ENCODE data around the gene MCM5. TPM values are rescaled to one million over a fixed set of nuclear protein-coding genes. Genes with fewer than 3 reads are reported as not detected.

MCM5 gene
- total RNA-seq, 2 donors from 2014 or later: 155 to 179 TPM

DNA sequence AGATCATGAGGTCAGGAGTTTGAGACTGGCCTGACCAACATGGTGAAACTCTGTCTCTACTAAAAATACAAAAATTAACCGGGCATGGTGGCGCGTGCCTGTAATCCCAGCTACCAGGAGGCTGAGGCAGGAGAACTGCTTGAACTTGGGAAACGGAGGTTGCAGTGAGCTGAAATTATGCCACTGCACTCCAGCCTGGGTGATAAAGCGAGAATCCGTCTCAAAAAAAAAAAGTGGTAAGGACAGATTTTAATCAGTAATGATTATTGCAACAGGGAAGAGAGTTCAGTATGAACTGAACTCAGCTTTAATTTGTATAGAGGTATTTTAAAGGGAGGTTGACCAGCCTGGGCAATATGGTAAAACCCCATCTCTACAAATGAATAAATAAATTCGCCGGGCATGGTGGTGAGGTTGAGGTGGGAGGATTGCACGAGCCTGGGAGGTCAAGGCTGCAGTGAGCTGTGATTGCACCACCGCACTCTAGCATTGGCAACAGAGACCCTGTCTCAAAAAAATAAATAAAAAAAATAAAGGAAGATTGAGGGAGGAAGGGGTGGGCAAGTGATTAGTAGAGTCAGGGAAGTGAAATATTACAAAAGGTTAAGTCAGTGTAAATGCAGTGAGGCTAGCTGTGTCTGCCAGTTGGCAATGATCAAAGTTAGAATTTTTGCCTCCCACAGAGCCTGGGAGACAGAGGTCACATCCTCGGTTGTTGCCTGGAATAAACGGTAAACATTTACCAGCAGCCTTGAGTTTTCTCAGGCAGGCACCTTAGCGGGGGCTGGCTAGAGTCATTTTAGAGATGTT, 2.6 kb upstream of the MCM5 start:
- H3K27ac ChIP-seq (ENCODE audit: low read depth, low read length): peak overlapping the region; percentile 60
- no peak for DNase-seq

DNA sequence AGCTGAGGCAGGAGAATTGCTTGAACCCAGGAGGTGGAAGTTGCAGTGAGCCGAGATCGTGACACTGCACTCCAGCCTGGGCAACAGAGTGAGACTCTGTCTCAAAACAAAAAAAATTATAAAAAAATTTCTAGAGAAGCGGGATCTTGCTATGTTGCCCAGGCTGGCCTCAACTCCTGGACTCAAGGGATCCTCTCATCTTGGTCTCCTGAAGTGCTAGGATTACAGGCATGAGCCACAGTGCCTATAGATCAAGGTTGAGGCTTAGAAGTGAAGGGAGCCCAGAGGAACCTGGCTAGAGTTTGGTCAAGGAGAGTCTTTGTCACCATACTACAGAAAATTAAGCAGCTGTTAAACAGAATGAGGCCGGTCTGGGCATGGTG, 1.4 kb upstream of the MCM5 start:
- peaks cover 1% of the 10 kb centered on the region for H3K9me3 Mint-ChIP-seq
- H3K4me3 Mint-ChIP-seq: peak overlapping the region; percentile 95
- no peak overlapping the region for H3K27ac ChIP-seq (ENCODE audit: low read depth, low read length)
- H3K27ac Mint-ChIP-seq: no peak overlapping the region
- no peak overlapping the region for H3K4me3 ChIP-seq (ENCODE audit: low read length)
- H3K4me1 Mint-ChIP-seq: peaks cover 24% of the 10 kb centered on the region
- peaks cover 25% of the 10 kb centered on the region for H3K36me3 Mint-ChIP-seq (ENCODE audit: low read depth)
- DNase-seq: no peak
- H3K4me1 ChIP-seq (ENCODE audit: control insufficient read depth, insufficient read depth, low read length): peaks cover 10% of the 10 kb centered on the region
- TF ChIP-seq, protein P1, sequence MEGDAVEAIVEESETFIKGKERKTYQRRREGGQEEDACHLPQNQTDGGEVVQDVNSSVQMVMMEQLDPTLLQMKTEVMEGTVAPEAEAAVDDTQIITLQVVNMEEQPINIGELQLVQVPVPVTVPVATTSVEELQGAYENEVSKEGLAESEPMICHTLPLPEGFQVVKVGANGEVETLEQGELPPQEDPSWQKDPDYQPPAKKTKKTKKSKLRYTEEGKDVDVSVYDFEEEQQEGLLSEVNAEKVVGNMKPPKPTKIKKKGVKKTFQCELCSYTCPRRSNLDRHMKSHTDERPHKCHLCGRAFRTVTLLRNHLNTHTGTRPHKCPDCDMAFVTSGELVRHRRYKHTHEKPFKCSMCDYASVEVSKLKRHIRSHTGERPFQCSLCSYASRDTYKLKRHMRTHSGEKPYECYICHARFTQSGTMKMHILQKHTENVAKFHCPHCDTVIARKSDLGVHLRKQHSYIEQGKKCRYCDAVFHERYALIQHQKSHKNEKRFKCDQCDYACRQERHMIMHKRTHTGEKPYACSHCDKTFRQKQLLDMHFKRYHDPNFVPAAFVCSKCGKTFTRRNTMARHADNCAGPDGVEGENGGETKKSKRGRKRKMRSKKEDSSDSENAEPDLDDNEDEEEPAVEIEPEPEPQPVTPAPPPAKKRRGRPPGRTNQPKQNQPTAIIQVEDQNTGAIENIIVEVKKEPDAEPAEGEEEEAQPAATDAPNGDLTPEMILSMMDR (conservative IDR thresholded peaks at IDR 0.05): no peak
- WGBS, 2 experiments (ENCODE audit: insufficient coverage in 1 of 2, insufficient read length in 1 of 2): 94 to 99% methylated on average over 4 of the region's 4 CpGs
- H3K27me3 ChIP-seq (ENCODE audit: control insufficient read depth, insufficient read depth, low read length, poor library complexity, severe bottlenecking): no peaks in the 10 kb centered on the region
- no peaks in the 10 kb centered on the region for H3K27me3 Mint-ChIP-seq (ENCODE audit: insufficient read depth)
- peaks cover 17% of the 10 kb centered on the region for H3K36me3 ChIP-seq (ENCODE audit: control insufficient read depth, insufficient read depth, low read length)
- H3K9ac ChIP-seq (ENCODE audit: extremely low read depth, low read length, poor library complexity, severe bottlenecking): no peak overlapping the region
- H3K9me3 ChIP-seq (ENCODE audit: control insufficient read depth, low read length): no peaks in the 10 kb centered on the region

More for the DNA sequence above, 2.6 kb upstream of the MCM5 start:
- Histone ChIP-seq H3K27me3 (ENCODE audit: control insufficient read depth, insufficient read depth, low read length, poor library complexity, severe bottlenecking) (no peaks in the 10 kb centered on the region), H3K9ac (ENCODE audit: extremely low read depth, low read length, poor library complexity, severe bottlenecking) (no peak overlapping the region), H3K4me3 (ENCODE audit: low read length) (no peak overlapping the region), H3K4me1 (ENCODE audit: control insufficient read depth, insufficient read depth, low read length) (peaks cover 10% of the 10 kb centered on the region), H3K36me3 (ENCODE audit: control insufficient read depth, insufficient read depth, low read length) (peaks cover 8% of the 10 kb centered on the region), H3K9me3 (ENCODE audit: control insufficient read depth, low read length) (no peaks in the 10 kb centered on the region)
- H3K4me3 Mint-ChIP-seq: no peak overlapping the region
- H3K4me1 Mint-ChIP-seq: peaks cover 19% of the 10 kb centered on the region
- H3K27me3 Mint-ChIP-seq (ENCODE audit: insufficient read depth): no peaks in the 10 kb centered on the region
- H3K9me3 Mint-ChIP-seq: peaks cover 1% of the 10 kb centered on the region
- H3K36me3 Mint-ChIP-seq (ENCODE audit: low read depth): peaks cover 18% of the 10 kb centered on the region
- TF ChIP-seq, protein P1 (conservative IDR thresholded peaks at IDR 0.05): no peak
- H3K27ac Mint-ChIP-seq: peak overlapping the region; percentile 81
- 82 to 86% methylated on average over 10 to 11 of the region's 13 CpGs for WGBS, 2 experiments (ENCODE audit: insufficient coverage in 1 of 2, insufficient read length in 1 of 2)

DNA sequence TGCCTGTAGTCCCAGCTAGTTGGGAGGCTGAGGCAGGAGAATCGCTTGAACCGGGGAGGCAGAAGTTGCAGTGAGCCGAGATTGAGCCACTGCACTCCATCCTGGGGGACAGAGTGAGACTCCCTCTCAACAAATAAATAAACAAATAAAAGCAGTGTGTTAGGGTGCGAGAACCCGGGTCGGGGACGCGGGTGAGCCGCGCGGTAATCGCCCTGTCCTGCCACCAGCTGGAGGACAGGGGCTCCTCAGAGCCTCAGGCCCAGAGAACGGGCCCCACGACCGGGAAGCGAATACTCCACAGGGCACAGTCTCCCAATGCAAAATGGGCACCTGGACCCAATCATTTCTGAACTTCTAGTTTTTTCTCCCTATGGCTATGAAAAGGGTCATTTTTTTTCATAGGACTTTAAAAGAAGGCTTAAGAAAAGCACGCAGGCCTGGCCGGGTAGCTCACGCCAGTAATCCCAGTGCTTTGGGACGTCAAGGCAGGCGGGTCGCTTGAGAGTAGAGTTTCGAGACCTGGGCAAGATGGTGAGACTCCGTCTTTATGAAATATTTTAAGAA, 744 bp upstream of the MCM5 start:
- peak overlapping the region; percentile 98 for H3K9ac ChIP-seq (ENCODE audit: extremely low read depth, low read length, poor library complexity, severe bottlenecking)
- H3K4me1 ChIP-seq (ENCODE audit: control insufficient read depth, insufficient read depth, low read length): peaks cover 10% of the 10 kb centered on the region
- peak overlapping the region; percentile 76 for H3K27ac ChIP-seq (ENCODE audit: low read depth, low read length)
- WGBS, 2 experiments (ENCODE audit: insufficient coverage in 1 of 2, insufficient read length in 1 of 2): 82 to 88% methylated on average over 17 to 24 of the region's 24 CpGs
- peaks cover 24% of the 10 kb centered on the region for H3K4me1 Mint-ChIP-seq
- peak overlapping the region; percentile 100 for H3K27ac Mint-ChIP-seq
- DNase-seq: peak; percentile 66
- no peaks in the 10 kb centered on the region for H3K27me3 ChIP-seq (ENCODE audit: control insufficient read depth, insufficient read depth, low read length, poor library complexity, severe bottlenecking)
- TF ChIP-seq, protein P1 (conservative IDR thresholded peaks at IDR 0.05): peak; percentile 27
- no peaks in the 10 kb centered on the region for H3K9me3 ChIP-seq (ENCODE audit: control insufficient read depth, low read length)
- H3K4me3 ChIP-seq (ENCODE audit: low read length): peak overlapping the region; percentile 90
- no peaks in the 10 kb centered on the region for H3K27me3 Mint-ChIP-seq (ENCODE audit: insufficient read depth)
- peak overlapping the region; percentile 95 for H3K4me3 Mint-ChIP-seq
- peaks cover 27% of the 10 kb centered on the region for H3K36me3 Mint-ChIP-seq (ENCODE audit: low read depth)
- peaks cover 24% of the 10 kb centered on the region for H3K36me3 ChIP-seq (ENCODE audit: control insufficient read depth, insufficient read depth, low read length)
- peaks cover 1% of the 10 kb centered on the region for H3K9me3 Mint-ChIP-seq
